IMR-90 (cell line): ENCODE results near the gene CRTAP. TPM values are rescaled to one million over a fixed set of nuclear protein-coding genes. Genes with fewer than 3 reads are reported as not detected.

ENCODE experiments used
- ATAC-seq: fragments of 200-7000 bp; cut with Tn5 transposase; 2 replicates; pipeline ENCODE4 v1.9.1; 2020; ENCODE audit warnings: low read depth, mild to moderate bottlenecking, moderate library complexity
- BruUV-seq: library from RNA; stranded (reverse); fragments of 400-500 nt; replicated peaks from 2 replicates; lab custom pipeline; 2021; lab: Mats Ljungman, UMichigan
- CTCF ChIA-PET: fragments of 300-600 bp; formaldehyde crosslinking; extraction: SDS; loops from one replicate; lab custom pipeline; 2021; ENCODE audit warnings: antibody characterized with exemption; lab: Yijun Ruan, JAX
- POLR2A ChIA-PET: fragments of 300-600 bp; sonication (Branson Sonifier 250); formaldehyde crosslinking; loops from one replicate; lab custom pipeline; 2022; ENCODE audit warnings: antibody characterized with exemption; ENCODE audit not compliant: unreplicated experiment; lab: Charles Lee
- DNase-seq: peaks from one replicate; pipeline ENCODE4 v3.0.0; 2013
- H2AFZ ChIP-seq: replicated peaks from 2 replicates; pipeline ENCODE3; 2013; ENCODE audit warnings: low read length, mild to moderate bottlenecking; ENCODE audit not compliant: poor library complexity
- H2AK5ac ChIP-seq: 2 replicates; pipeline ENCODE4 v1.6.1; 2013; ENCODE audit warnings: low read depth, low read length, inconsistent platforms
- H2AK9ac ChIP-seq: replicated peaks from 2 replicates; pipeline ENCODE3; 2013; ENCODE audit warnings: mild to moderate bottlenecking, low read depth, low read length, moderate library complexity; ENCODE audit not compliant: poor library complexity
- H2BK120ac ChIP-seq: 2 replicates; pipeline ENCODE4 v1.6.1; 2013; ENCODE audit warnings: low read depth, low read length, inconsistent platforms
- H2BK15ac ChIP-seq: 3 replicates; pipeline ENCODE4 v1.6.1; 2013; ENCODE audit warnings: low read depth, low read length, inconsistent platforms
- H2BK20ac ChIP-seq: 2 replicates; pipeline ENCODE4 v1.6.1; 2013; ENCODE audit warnings: low read depth, mild to moderate bottlenecking, inconsistent platforms, low read length, moderate library complexity
- H2BK5ac ChIP-seq: 2 replicates; pipeline ENCODE4 v1.6.1; 2013; ENCODE audit warnings: mild to moderate bottlenecking, low read depth, low read length, inconsistent platforms; ENCODE audit not compliant: poor library complexity, severe bottlenecking
- H3K14ac ChIP-seq: replicated peaks from 2 replicates; pipeline ENCODE4 v1.6.1; 2013; ENCODE audit warnings: low read depth, low read length, inconsistent platforms
- H3K18ac ChIP-seq: 2 replicates; pipeline ENCODE4 v1.6.1; 2013; ENCODE audit warnings: low read depth, low read length, control low read depth
- H3K23ac ChIP-seq: 2 replicates; pipeline ENCODE4 v1.6.1; 2013; ENCODE audit warnings: low read depth, low read length, inconsistent platforms
- H3K27ac ChIP-seq: 2 replicates; pipeline ENCODE4 v1.5.1; 2013; ENCODE audit warnings: mild to moderate bottlenecking, control low read depth, low read length; ENCODE audit not compliant: insufficient read depth
- H3K27me3 ChIP-seq: 2 replicates; pipeline ENCODE4 v1.6.1; 2013; ENCODE audit warnings: low read length; ENCODE audit not compliant: control insufficient read depth, insufficient read depth
- H3K36me3 ChIP-seq: 2 replicates; pipeline ENCODE4 v1.6.1; 2013; ENCODE audit warnings: low read length, mixed read lengths; ENCODE audit not compliant: control insufficient read depth, insufficient read depth
- H3K4ac ChIP-seq: 2 replicates; pipeline ENCODE4 v1.6.1; 2013; ENCODE audit warnings: low read depth, low read length, inconsistent platforms
- H3K4me1 ChIP-seq: 2 replicates; pipeline ENCODE4 v1.6.1; 2013; ENCODE audit warnings: low read length, mixed read lengths; ENCODE audit not compliant: control insufficient read depth, insufficient read depth
- H3K4me2 ChIP-seq: 2 replicates; pipeline ENCODE4 v1.6.1; 2013; ENCODE audit warnings: low read depth, mild to moderate bottlenecking, control low read depth, low read length, moderate library complexity
- H3K4me3 ChIP-seq: 2 replicates; pipeline ENCODE4 v1.5.1; 2013; ENCODE audit warnings: low read depth, mild to moderate bottlenecking, control low read depth, low read length, moderate library complexity; ENCODE audit not compliant: insufficient read depth
- H3K56ac ChIP-seq: 2 replicates; pipeline ENCODE4 v1.6.1; 2013; ENCODE audit warnings: low read length, inconsistent platforms; ENCODE audit not compliant: insufficient read depth; ENCODE audit errors: extremely low read depth
- H3K79me1 ChIP-seq, 2 experiments: 2 replicates each; pipeline ENCODE4 v1.6.1; 2013; ENCODE audit warnings: low read length in 2 of 2, inconsistent platforms in 1 of 2, low read depth in 1 of 2
- H3K9ac ChIP-seq: 2 replicates; pipeline ENCODE4 v1.6.1; 2013; ENCODE audit warnings: low read depth, low read length, control low read depth
- H3K9me1 ChIP-seq: 2 replicates; pipeline ENCODE4 v1.6.1; 2013; ENCODE audit warnings: low read length, inconsistent platforms; ENCODE audit not compliant: insufficient read depth
- H3K9me3 ChIP-seq: 2 replicates; pipeline ENCODE4 v1.6.1; 2013; ENCODE audit warnings: low read length; ENCODE audit not compliant: control insufficient read depth, insufficient read depth
- H4K20me1 ChIP-seq: 2 replicates; pipeline ENCODE4 v1.6.1; 2013; ENCODE audit warnings: low read length, inconsistent platforms; ENCODE audit not compliant: insufficient read depth
- H4K5ac ChIP-seq: 2 replicates; pipeline ENCODE4 v1.6.1; 2013; ENCODE audit warnings: mild to moderate bottlenecking, low read depth, low read length, control low read depth
- H4K8ac ChIP-seq, 2 experiments: 2 replicates each; pipeline ENCODE4 v1.6.1; 2013; ENCODE audit warnings: low read depth in 2 of 2, low read length in 2 of 2, control low read depth in 1 of 2, inconsistent platforms in 1 of 2
- H4K91ac ChIP-seq: 2 replicates; pipeline ENCODE4 v1.6.1; 2013; ENCODE audit warnings: low read depth, low read length, inconsistent platforms; ENCODE audit not compliant: insufficient read depth
- CTCF ChIP-seq: conservative IDR thresholded peaks from 2 replicates; pipeline ENCODE4 v1.5.1; 2012; ENCODE audit warnings: mild to moderate bottlenecking, low read depth, low read length, improper control_type of control experiment
- ELK1 ChIP-seq: fragments of 150-350 bp; IDR thresholded peaks from 2 replicates; pipeline ENCODE4 v1.6.1; 2016; ENCODE audit warnings: low read depth, mild to moderate bottlenecking, low read length, moderate library complexity, borderline replicate concordance
- MAZ ChIP-seq: IDR thresholded peaks from 2 replicates; pipeline ENCODE4 v1.6.1; 2012; ENCODE audit warnings: low read depth, mild to moderate bottlenecking, low read length, improper control_type of control experiment, moderate library complexity, borderline replicate concordance
- NFE2L2 ChIP-seq: fragments of 150-350 bp; IDR thresholded peaks from 2 replicates; pipeline ENCODE4 v1.6.1; 2016; ENCODE audit warnings: low read depth, mild to moderate bottlenecking, low read length
- RAD21 ChIP-seq: IDR thresholded peaks from 2 replicates; pipeline ENCODE4 v1.6.1; 2012; ENCODE audit warnings: low read length, improper control_type of control experiment
- SMC3 ChIP-seq: fragments of 150-350 bp; IDR thresholded peaks from 2 replicates; pipeline ENCODE4 v1.6.1; 2016; ENCODE audit warnings: low read depth, mild to moderate bottlenecking, antibody characterized with exemption, low read length, moderate library complexity
- WGBS, 2 experiments: methylation state at CpG; one replicate each; pipeline versions ENCODE4 v1.1.5 to v1.1.7; 2013; ENCODE audit warnings: missing lambda C conversion rate in 2 of 2; ENCODE audit not compliant: insufficient read length in 1 of 2; ENCODE audit errors: extremely low coverage in 2 of 2; 5-methylcytosine and 5-hydroxymethylcytosine counted together
- dilution Hi-C: fragments of 300-500 bp; cut with HindIII; formaldehyde crosslinking; loops from one replicate; pipeline ENCODE4 v1.14.3; 2018; ENCODE audit warnings: low sequenced_read_pairs; ENCODE audit not compliant: unreplicated experiment
- in situ Hi-C: fragments of 300-500 bp; cut with MboI; formaldehyde crosslinking; loops from 3 replicates; pipeline ENCODE4 v1.14.3; 2019; ENCODE audit warnings: low sequenced_read_pairs, inconsistent platforms, mixed read lengths
- intact Hi-C: fragments of 100-400 bp; cut with micrococcal nuclease; formaldehyde crosslinking; loops from 2 replicates; pipeline ENCODE4 v1.10.0; 2022
- polyA plus RNA-seq, 3 experiments: library from polyadenylated mRNA; depleted of rRNA; stranded (reverse); fragments of >200 nt; gene quantifications; 2 replicates each; pipeline ENCODE4 v1.2.3, GENCODE V29; 2012; ENCODE audit warnings: low replicate concordance in 1 of 3
- total RNA-seq: library from RNA; depleted of rRNA; stranded (reverse); fragments of >200 nt; gene quantifications from 2 replicates; pipeline ENCODE4 v1.2.3, GENCODE V29; 2012

CRTAP gene
- total and polyA plus RNA-seq, 2 of the 4 experiments (the other 2 are of a cell fraction), result 108 to 205 TPM

GRCh38 chr3:33131331-33132018 lies 17.7 kb downstream of the CRTAP start:
- peaks cover 3 to 19% of the 10 kb centered on the region in 2 experiments; a peak in 3 of 4 replicates for H3K79me1 ChIP-seq
- H3K18ac ChIP-seq, result no peak overlapping the region
- H3K56ac ChIP-seq, result no peak overlapping the region
- no peaks in the 10 kb centered on the region for H3K27me3 ChIP-seq
- H2BK5ac ChIP-seq, result no peak overlapping the region
- no peaks in the 10 kb centered on the region; the same call in 1 of the 2 replicates for H3K9me1 ChIP-seq
- BruUV-seq, result no TSS peak
- H3K4me1 ChIP-seq, result peaks cover 4% of the 10 kb centered on the region
- H3K36me3 ChIP-seq, result peaks cover 21% of the 10 kb centered on the region
- ChIA-PET CTCF (interaction anchor here (0.5 to 4.0 kb wide), 12 partner anchors 9 to 656 kb away, joined by 3 to 66 read pairs (median 5); no protein-coding TSS in a partner anchor), POLR2A (interaction anchor here (0.6 kb wide), 1 partner anchor 189 kb away, joined by 3 read pairs; no protein-coding TSS in a partner anchor)
- intact Hi-C loops (loop anchor here (1.0 to 2.0 kb wide), 4 partner anchors 184 to 656 kb away; partner anchors contain the start of gene UBP1), in situ Hi-C loops (loop anchor here (5.0 to 10.0 kb wide), 2 partner anchors 241 to 653 kb away; no protein-coding TSS in a partner anchor), dilution Hi-C loops (loop anchor here (25.0 kb wide), 1 partner anchor 256 kb away; no protein-coding TSS in a partner anchor)
- no peak overlapping the region for H3K27ac ChIP-seq
- no peak overlapping the region for H2BK120ac ChIP-seq
- no peak overlapping the region for H4K8ac ChIP-seq
- H3K23ac ChIP-seq, result no peak overlapping the region
- no peak for TF ChIP-seq NFE2L2
- peak; percentile 85 for TF ChIP-seq RAD21
- no peak for TF ChIP-seq ELK1
- peak; percentile 83 for TF ChIP-seq CTCF
- TF ChIP-seq MAZ, result no peak
- peak; percentile 82 for TF ChIP-seq SMC3
- H3K4ac ChIP-seq, result no peak overlapping the region
- no peak overlapping the region for H2BK15ac ChIP-seq
- H3K4me2 ChIP-seq, result no peak overlapping the region
- no peaks in the 10 kb centered on the region for H3K9me3 ChIP-seq
- DNase-seq, result peak; percentile 70
- no peak overlapping the region for H4K91ac ChIP-seq
- H2BK20ac ChIP-seq, result no peak overlapping the region
- no peak overlapping the region for H3K4me3 ChIP-seq
- H4K20me1 ChIP-seq, result peaks cover 13% of the 10 kb centered on the region; the same call in 1 of the 2 replicates
- H3K9ac ChIP-seq, result no peak overlapping the region
- H3K14ac ChIP-seq, result no peak overlapping the region
- no peak overlapping the region for H2AK9ac ChIP-seq
- H2AFZ ChIP-seq, result peak overlapping the region; percentile 62
- ATAC-seq, result peak; percentile 83
- no peak overlapping the region for H4K5ac ChIP-seq
- no peak overlapping the region for H2AK5ac ChIP-seq
- 50% methylated on average over 2 of the region's 6 CpGs; no CpG with 5 or more reads in 1 of the 2 experiments for WGBS, 2 experiments
